Measurements from ENCODE around the gene KRTAP4-3.
"Not testable (repeated sequence)": the region's sequence is repeated elsewhere in the genome, so short reads cannot be mapped to it uniquely, and the experiment has no call there.

The KRTAP4-3 gene

GRCh38 chr17:41141361-41141760 is 26.7 kb downstream of the KRTAP4-3 start:
- H3K9me3 Mint-ChIP-seq, result peaks cover 61% of the 10 kb centered on the region
- peaks cover 8% of the 10 kb centered on the region for H3K27me3 Mint-ChIP-seq (ENCODE audit: low read depth, poor library complexity)
- peaks cover 14% of the 10 kb centered on the region for H3K36me3 Mint-ChIP-seq (ENCODE audit: low read depth)
- no peak for TF ChIP-seq CTCF (IDR thresholded peaks at IDR 0.05)
- H3K4me3 Mint-ChIP-seq, result no peak overlapping the region
- H3K4me1 Mint-ChIP-seq, result no peaks in the 10 kb centered on the region
- no peak overlapping the region for H3K27ac Mint-ChIP-seq
- DNase-seq, result no peak

GRCh38 chr17:41140360-41141131 is 27.5 kb downstream of the KRTAP4-3 start, which contains the start of gene KRTAP4-6:
KRTAP4-6 (minus strand) TSS chr17:41140544; CDS start chr17:41140487, 57 bp downstream.
- H3K36me3 Mint-ChIP-seq (ENCODE audit: low read depth), result peaks cover 14% of the 10 kb centered on the region
- peaks cover 8% of the 10 kb centered on the region for H3K27me3 Mint-ChIP-seq (ENCODE audit: low read depth, poor library complexity)
- H3K4me3 Mint-ChIP-seq, result no peak within 1 kb of the TSS
- H3K27ac Mint-ChIP-seq, result peak within 1 kb of the TSS; percentile 13
- no peak for TF ChIP-seq CTCF (IDR thresholded peaks at IDR 0.05)
- H3K4me1 Mint-ChIP-seq, result no peaks in the 10 kb centered on the region
- no peak for DNase-seq
- H3K9me3 Mint-ChIP-seq, result peaks cover 62% of the 10 kb centered on the region

- not testable (repeated sequence) for H3K4me1 Mint-ChIP-seq; H3K27me3 Mint-ChIP-seq (ENCODE audit: low read depth, poor library complexity); H3K4me3 Mint-ChIP-seq; DNase-seq
- H3K36me3 Mint-ChIP-seq (ENCODE audit: low read depth), result peaks cover 14% of the 10 kb centered on the region
- H3K27ac Mint-ChIP-seq, result peak overlapping the region; percentile 13
- H3K9me3 Mint-ChIP-seq, result peaks cover 58% of the 10 kb centered on the region
Observed at GRCh38 chr17:41139865-41140264, 28.2 kb downstream of the KRTAP4-3 start.

- no peak overlapping the region for H3K27ac Mint-ChIP-seq
- no peak for TF ChIP-seq CTCF (IDR thresholded peaks at IDR 0.05)
- H3K36me3 Mint-ChIP-seq (ENCODE audit: low read depth), result no peaks in the 10 kb centered on the region
- no peaks in the 10 kb centered on the region for H3K4me1 Mint-ChIP-seq
- peaks cover 20% of the 10 kb centered on the region for H3K9me3 Mint-ChIP-seq
- H3K27me3 Mint-ChIP-seq (ENCODE audit: low read depth, poor library complexity), result peaks cover 14% of the 10 kb centered on the region
- H3K4me3 Mint-ChIP-seq, result no peak overlapping the region
- DNase-seq, result no peak
Observed at GRCh38 chr17:41133880-41134735, 33.9 kb downstream of the KRTAP4-3 start.

GRCh38 chr17:41131979-41132378 is 36.0 kb downstream of the KRTAP4-3 start:
- no peak overlapping the region for H3K4me3 Mint-ChIP-seq
- H3K27me3 Mint-ChIP-seq (ENCODE audit: low read depth, poor library complexity), result peaks cover 15% of the 10 kb centered on the region
- TF ChIP-seq CTCF (IDR thresholded peaks at IDR 0.05), result no peak
- no peaks in the 10 kb centered on the region for H3K4me1 Mint-ChIP-seq
- H3K36me3 Mint-ChIP-seq (ENCODE audit: low read depth), result no peaks in the 10 kb centered on the region
- H3K27ac Mint-ChIP-seq, result no peak overlapping the region
- peaks cover 11% of the 10 kb centered on the region for H3K9me3 Mint-ChIP-seq
- no peak for DNase-seq

GRCh38 chr17:41127371-41127770 is 40.6 kb downstream of the KRTAP4-3 start:
- H3K4me1 Mint-ChIP-seq, result no peaks in the 10 kb centered on the region
- DNase-seq, result no peak
- H3K27ac Mint-ChIP-seq, result no peak overlapping the region
- H3K36me3 Mint-ChIP-seq (ENCODE audit: low read depth), result no peaks in the 10 kb centered on the region
- H3K4me3 Mint-ChIP-seq, result no peak overlapping the region
- no peak for TF ChIP-seq CTCF (IDR thresholded peaks at IDR 0.05)
- H3K9me3 Mint-ChIP-seq, result peaks cover 6% of the 10 kb centered on the region
- H3K27me3 Mint-ChIP-seq (ENCODE audit: low read depth, poor library complexity), result peaks cover 20% of the 10 kb centered on the region
